ENCODE data around the gene KCNAB1. TPM values are rescaled to one million over a fixed set of nuclear protein-coding genes. Genes with fewer than 3 reads are reported as not detected.

KCNAB1 gene
- total and polyA plus RNA-seq, 10 of the 15 experiments (the other 5 are each of a cell fraction or from before 2014, with no cell fraction given): 0.11 to 0.69 (median 0.43) TPM; not detected in 6

DNA sequence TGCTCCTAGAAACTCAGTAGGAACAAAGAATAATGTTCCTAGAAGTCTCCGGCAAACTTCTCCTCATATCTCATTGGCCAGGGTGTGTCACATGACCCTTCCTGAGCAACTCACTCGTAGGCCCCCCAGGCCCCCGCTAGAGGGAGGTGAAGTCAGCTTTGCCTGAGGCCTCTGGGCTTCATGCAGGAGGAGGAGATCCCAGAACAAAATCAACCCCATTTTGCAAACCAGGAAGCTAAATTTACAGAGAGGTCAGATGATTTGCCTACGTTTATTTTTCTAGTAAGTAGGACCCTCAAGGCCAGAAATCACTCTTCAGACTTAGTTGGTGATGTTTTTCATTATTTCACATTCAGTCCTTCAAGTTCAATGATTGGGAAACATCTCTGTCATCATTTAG, 335.5 kb downstream of the KCNAB1 start (continued):
- TF ChIP-seq, protein P1, sequence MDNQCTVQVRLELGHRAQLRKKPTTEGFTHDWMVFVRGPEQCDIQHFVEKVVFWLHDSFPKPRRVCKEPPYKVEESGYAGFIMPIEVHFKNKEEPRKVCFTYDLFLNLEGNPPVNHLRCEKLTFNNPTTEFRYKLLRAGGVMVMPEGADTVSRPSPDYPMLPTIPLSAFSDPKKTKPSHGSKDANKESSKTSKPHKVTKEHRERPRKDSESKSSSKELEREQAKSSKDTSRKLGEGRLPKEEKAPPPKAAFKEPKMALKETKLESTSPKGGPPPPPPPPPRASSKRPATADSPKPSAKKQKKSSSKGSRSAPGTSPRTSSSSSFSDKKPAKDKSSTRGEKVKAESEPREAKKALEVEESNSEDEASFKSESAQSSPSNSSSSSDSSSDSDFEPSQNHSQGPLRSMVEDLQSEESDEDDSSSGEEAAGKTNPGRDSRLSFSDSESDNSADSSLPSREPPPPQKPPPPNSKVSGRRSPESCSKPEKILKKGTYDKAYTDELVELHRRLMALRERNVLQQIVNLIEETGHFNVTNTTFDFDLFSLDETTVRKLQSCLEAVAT (IDR thresholded peaks at IDR 0.05): no peak
- no peak for TF ChIP-seq YBX1 (IDR thresholded peaks at IDR 0.05)

GRCh38 chr3:156456771-156457224, 336.4 kb downstream of the KCNAB1 start:
- ChIA-PET SMC1A (ENCODE audit: uncharacterized antibody, unreplicated experiment) (interaction anchor here (0.7 to 1.5 kb wide), 6 partner anchors 13 to 51 kb away, joined by 3 to 6 read pairs (median 4); no protein-coding TSS in a partner anchor), POLR2A (no interaction called here), RAD21 (ENCODE audit: unreplicated experiment) (interaction anchor here (1.1 to 1.6 kb wide), 2 partner anchors 53 kb away, joined by 3 to 6 read pairs; no protein-coding TSS in a partner anchor), CTCF (interaction anchor here (1.0 to 2.1 kb wide), 4 partner anchors 7 to 87 kb away, joined by 4 to 11 read pairs (median 6); no protein-coding TSS in a partner anchor)
- no TSS peak for BruUV-seq (replicated peaks)
- in situ Hi-C loops (cut with MboI) (no loop called here), intact Hi-C loops (cut with micrococcal nuclease; ENCODE audit: unreplicated experiment) (no loop called here)
- DNase-seq (ENCODE audit: low read depth, low spot score) (no peak), ATAC-seq (no peak), FAIRE-seq (no peak)
- Histone ChIP-seq H2AFZ (ENCODE audit: control insufficient read depth, low read depth, low read length) (no peak overlapping the region), H3K4me3 (no peak overlapping the region), H3K36me3 (ENCODE audit: control insufficient read depth in 2 of 2, insufficient read depth in 2 of 2, low read length in 1 of 2) (no peaks in the 10 kb centered on the region), H3K27ac (ENCODE audit: control insufficient read depth, insufficient read depth) (no peak overlapping the region), H3K9ac (ENCODE audit: control insufficient read depth, insufficient read depth, low read length) (no peak overlapping the region), H3K9me3 (replicated peaks; ENCODE audit: control insufficient read depth, insufficient read depth, low read length) (no peaks in the 10 kb centered on the region), H3K79me2 (ENCODE audit: control insufficient read depth, insufficient read depth, low read length) (no peaks in the 10 kb centered on the region), H4K20me1 (ENCODE audit: control insufficient read depth, insufficient read depth) (no peaks in the 10 kb centered on the region), H3K4me1 (ENCODE audit: control insufficient read depth, insufficient read depth, low read length) (peaks cover 6% of the 10 kb centered on the region; the same call in 1 of the 2 replicates), H3K27me3 (replicated peaks in 1 of 2; ENCODE audit: control insufficient read depth in 2 of 2, insufficient read depth in 2 of 2, low read length in 1 of 2) (no peaks in the 10 kb centered on the region; a peak in 1 of 4 replicates), H3K4me2 (ENCODE audit: control insufficient read depth, insufficient read depth) (no peak overlapping the region)
- WGBS (ENCODE audit: insufficient coverage, insufficient replicate concordance, low lambda C conversion rate, missing lambda C conversion rate): 80% methylated on average over 5 of the region's 5 CpGs
- TF ChIP-seq E2F4 (IDR thresholded peaks at IDR 0.05; ENCODE audit: low read depth, low read length) (no peak), IRF5 (IDR thresholded peaks at IDR 0.05; ENCODE audit: borderline replicate concordance) (no peak), CHD4 (IDR thresholded peaks at IDR 0.05) (no peak), ZBTB4 (CRISPR knock-in tag; IDR thresholded peaks at IDR 0.05) (no peak), ZNF384 (IDR thresholded peaks at IDR 0.05; ENCODE audit: borderline replicate concordance, low read depth, low read length) (no peak), SREBF1 (IDR thresholded peaks at IDR 0.05; ENCODE audit: low read length) (no peak), CREM (IDR thresholded peaks at IDR 0.05; ENCODE audit: low read depth) (no peak), CHD1 (IDR thresholded peaks at IDR 0.05; ENCODE audit: low read depth, low read length) (no peak), POLR2AphosphoS5 (IDR thresholded peaks at IDR 0.05; ENCODE audit: low read length) (no peak), TCF7 (IDR thresholded peaks at IDR 0.05; ENCODE audit: borderline replicate concordance) (no peak), IKZF1 (conservative IDR thresholded peaks at IDR 0.05) (no peak), YY1 (IDR thresholded peaks at IDR 0.05; ENCODE audit: low read depth, low read length) (no peak), NBN (IDR thresholded peaks at IDR 0.05) (no peak)
- TF ChIP-seq, protein P1 (IDR thresholded peaks at IDR 0.05): no peak
